GM18499 (cell line): ENCODE measurements around the gene RBM38.

Experiments used
- ATAC-seq: cut with Tn5 transposase; IDR thresholded peaks from one replicate; pipeline ENCODE4 v1.9.1; 2021; ENCODE audit warnings: moderate number of reproducible peaks; ENCODE audit not compliant: insufficient read depth, unreplicated experiment

RBM38 gene

DNA sequence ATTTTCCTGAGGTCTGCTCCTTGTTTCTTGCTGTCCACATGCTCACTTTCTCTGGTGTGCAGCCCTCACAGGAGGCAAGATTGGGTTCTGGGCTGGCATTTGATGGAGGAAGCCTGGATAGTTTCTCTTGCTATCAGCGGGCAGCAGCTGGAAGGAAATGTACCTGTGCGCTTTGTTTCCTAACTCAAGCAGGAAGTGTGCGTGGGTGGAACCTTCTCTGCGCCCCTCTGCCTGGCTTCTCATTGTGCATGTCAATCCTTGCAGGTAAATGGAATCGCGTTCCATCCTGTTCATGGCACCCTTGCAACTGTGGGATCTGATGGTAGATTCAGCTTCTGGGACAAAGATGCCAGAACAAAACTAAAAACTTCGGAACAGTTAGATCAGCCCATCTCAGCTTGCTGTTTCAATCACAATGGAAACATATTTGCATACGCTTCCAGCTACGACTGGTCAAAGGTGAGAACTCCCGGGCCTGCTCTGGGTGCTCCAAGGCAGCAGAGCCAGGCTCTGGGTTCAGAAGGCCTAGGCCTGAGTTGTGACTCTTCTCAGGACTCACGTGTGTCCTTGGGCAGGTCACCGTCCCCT, 16.8 kb upstream of the RBM38 start:
- ATAC-seq, result no peak

GRCh38 chr20:57374931-57375651, 16.1 kb upstream of the RBM38 start:
- no peak for ATAC-seq

- no peak for ATAC-seq
Observed at GRCh38 chr20:57375652-57376230, 15.5 kb upstream of the RBM38 start.

DNA sequence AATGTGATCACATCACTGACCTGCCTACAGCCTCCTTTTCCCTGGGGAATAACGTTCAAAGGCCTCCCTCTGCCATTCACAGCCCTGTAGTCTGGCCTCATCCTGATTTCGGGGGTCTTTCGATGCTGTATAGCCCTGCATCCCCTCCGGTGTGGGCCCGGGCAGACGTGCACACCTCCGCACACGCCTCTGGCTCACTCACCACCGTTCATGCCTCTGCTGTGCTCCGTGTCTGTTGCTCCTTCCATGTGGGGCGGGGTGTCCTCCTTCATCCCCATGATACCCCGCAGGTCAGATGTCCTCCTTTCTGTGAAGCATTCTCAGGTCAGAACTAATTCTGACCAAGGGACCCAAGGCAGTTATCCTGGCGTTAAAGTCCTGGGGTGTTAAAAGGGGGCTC, 13.8 kb upstream of the RBM38 start:
- no peak for ATAC-seq

DNA sequence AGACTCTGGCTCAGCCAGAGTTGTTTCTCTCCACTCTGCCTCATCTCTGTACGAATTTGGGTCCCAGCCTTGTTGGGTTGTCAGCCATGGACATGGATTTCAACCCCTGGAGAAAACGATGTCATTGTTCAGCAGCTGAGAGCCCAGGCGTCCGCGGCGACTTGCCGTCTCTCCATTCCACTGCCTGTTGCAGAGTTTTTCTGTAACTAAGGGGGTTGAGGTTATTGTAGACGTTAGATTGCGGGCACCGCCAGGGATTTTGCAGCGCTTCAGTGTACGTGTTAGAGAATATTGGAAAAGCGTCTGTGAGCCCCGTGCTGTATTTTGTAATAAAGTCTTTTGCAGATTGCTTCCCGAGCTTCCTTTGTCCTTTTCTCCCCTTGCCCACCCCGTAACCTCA, 13.1 kb upstream of the RBM38 start:
- ATAC-seq, result no peak

- ATAC-seq, result no peak
Observed at GRCh38 chr20:57378646-57379262, 12.4 kb upstream of the RBM38 start.

GRCh38 chr20:57379263-57379647, 11.9 kb upstream of the RBM38 start:
- ATAC-seq, result no peak

DNA sequence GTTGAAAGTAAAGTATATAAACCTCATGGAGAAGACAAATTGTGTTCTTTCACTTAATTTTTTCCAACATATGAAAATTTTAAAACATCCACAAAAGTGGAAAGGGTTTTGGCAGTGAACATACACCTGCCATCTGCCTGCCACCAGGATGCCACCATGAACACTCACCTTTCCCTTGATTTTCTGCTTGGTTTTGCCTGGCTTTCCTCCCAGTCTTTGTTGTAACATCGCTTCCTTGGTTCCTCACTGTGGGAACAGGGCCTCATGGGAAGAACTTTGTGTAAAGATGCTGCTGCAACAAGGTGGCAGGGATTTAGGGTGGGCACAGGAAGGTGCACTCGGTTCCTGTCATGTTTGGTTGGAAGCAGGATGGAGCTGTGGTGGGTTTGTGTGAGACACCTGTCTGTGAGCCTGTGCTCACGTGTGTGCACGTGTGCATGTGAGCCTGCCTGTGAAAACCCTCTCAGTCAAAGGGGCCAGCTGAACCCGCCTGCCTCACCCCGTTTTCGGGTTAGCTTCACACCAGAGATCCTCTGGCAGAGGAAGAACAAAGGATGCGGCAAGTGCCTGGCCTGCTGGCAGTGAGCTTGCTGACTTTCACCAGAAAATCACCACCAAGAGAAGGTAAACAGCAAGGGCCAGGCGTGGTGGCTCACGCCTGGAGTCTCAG, 11.0 kb upstream of the RBM38 start:
- ATAC-seq, result no peak

GRCh38 chr20:57381596-57382503, 9.3 kb upstream of the RBM38 start:
- no peak for ATAC-seq

- ATAC-seq, result no peak
Observed at GRCh38 chr20:57382516-57382915, 8.7 kb upstream of the RBM38 start.

DNA sequence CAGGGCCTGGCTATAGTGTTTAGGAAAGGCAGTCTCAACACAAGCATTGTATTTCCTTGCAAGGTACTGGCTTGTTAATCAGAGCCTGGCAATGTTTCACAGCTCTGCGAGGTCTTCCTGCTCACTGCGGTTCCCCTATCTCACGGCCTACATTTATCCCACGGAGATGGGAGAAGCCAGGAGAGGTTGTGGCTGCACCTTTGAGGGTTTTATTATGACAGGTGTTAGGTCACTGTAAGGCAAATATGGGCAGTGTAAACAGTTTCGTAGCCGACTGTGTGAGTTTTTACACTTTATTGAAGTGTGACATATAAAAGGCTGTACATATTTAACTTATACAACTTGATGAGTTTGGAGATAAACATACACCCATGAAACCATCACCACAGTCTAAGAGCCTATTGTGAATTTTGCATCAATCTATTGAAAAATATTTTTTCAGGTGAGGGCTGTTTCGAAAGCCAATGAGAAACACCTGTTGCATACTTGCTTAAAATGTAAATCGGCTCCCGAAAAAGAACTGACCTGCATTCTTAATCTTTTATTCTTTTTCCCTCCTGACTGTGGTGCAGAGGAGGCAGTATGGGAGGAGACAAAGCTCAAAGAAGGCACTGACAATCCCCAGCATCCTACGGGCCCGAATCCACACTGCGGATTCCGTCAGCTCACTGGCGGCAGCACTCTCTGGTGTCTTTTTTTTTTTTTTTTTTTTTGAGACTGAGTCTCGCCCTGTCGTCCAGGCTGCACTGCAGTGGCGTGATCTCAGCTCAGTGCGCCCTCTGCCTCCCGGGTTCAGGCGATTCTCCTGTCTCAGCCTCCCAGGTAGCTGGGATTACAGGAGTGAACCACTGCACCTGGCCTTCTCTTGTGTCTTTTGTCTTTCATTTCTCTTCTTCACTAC, 7.5 kb upstream of the RBM38 start:
- no peak for ATAC-seq

- no peak for ATAC-seq
Observed at GRCh38 chr20:57384486-57384885, 6.7 kb upstream of the RBM38 start.

GRCh38 chr20:57384953-57385761, 6.0 kb upstream of the RBM38 start:
- ATAC-seq, result no peak

DNA sequence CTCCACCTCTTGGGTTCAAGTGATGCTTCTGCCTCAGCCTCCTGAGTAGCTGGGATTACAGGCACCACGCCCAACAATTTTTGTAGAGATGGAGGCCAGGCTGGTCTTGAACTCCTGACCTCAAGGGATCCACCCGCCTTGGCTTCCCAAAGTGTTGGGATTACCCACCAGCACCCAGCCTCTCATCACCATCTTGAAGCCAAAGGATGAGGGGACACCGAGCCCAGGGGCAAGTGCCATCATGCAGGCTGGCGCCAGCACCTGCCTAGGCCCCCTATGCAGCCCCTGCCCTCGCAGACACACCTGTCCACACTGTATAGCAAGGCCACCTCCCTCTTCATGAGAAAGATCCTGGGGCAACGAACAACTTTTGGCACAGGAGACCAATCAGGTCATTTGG, 5.3 kb upstream of the RBM38 start:
- no peak for ATAC-seq

DNA sequence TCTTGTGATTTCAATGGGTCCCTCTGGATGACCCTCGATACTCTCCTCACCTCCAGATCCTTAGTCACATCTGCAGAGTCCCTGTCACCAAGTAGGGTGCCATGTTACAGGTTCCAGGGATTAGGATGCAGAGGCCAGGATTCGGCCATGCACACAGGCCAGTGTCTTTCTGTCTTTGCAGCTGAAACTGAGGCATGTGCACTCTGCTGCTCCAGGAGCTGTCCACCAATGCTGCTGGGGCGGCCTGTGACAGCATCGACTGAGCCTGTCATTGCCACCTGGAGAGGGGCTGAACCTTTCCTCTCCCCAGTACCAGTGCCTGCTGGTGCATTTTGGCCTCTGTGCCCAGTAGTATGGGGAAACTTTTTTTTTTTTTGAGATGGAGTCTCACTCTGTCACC, 4.4 kb upstream of the RBM38 start:
- no peak for ATAC-seq

- no peak for ATAC-seq
Observed at GRCh38 chr20:57387463-57387862, 3.7 kb upstream of the RBM38 start.

GRCh38 chr20:57387945-57388371, 3.2 kb upstream of the RBM38 start:
- no peak for ATAC-seq
